CD1c-positive myeloid dendritic cell (primary cell): ENCODE results near the gene RARG.

Experiments
- DNase-seq: peaks from one replicate; pipeline ENCODE4 v3.0.0-alpha.2; 2016; ENCODE audit errors: extremely low spot score

Gene RARG

DNA sequence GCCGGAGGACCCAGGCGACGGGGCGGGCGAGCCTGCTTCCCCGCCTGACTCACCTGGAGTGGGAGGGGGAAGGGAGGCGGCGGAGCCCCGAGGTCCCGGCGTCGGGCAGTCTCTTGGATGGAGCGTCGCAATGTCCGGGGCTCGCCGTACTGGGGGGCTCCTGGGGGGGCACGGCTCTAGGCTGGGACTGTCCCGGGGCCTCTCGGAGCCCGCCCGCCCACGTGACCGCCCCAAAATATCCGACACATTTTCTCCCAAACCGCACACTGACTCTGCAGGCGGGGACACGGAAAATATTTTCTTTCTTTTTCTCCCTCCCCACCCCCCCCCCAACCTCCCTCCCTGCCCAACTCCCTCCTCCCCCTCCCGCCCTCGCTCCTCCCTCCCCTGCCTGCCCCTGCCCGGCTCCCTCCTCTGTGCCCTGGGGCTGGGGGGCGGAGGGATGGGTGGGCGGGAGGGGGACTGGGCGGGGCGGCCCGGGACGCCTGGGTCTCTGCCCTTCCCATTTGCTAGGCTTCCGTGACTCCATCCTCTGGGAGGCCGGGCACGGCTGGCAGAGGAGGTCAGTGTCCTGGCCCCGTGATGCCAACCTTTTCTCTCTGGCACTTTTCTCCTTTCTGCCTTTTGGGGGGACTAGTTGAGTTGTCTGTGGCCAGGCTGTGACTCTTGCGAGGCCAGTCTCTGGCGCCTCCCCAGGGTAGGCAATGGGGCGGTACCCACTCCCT is at the start of gene RARG:
TSS of gene RARG (minus strand) at position 289 of the 725 bp plus-strand sequence. CDS start 4,664 bp downstream, outside the sequence.
- DNase-seq = peak; percentile 21

DNA sequence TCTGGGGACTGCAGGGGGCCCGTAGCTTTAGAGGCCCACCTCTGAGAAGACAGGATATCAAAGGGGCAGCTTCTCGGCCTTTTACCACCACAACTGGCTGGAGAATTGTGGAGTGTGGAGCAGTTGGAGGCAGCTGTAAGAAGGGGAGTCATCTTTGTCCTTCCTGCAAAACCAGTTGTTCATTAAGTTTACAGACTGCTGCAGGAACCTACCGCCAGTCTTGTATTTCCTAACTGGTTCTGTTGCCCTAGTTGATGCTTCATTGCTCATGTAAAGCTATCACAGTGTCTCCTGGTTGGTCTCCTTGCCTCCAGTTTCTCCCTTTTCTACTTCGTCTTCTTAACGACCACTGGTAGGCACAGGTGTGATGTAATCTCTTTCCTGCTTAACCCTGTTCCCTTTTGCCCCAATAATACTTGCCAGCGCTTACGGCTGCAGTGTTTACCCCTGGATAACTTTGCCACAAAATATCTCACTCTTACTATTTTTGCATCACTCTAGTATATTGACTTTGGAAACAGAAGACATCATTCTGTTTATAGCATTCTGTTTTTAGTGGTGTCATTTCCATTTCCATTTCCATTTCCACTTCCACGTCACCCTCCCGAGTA is 48.0 kb upstream of the RARG start:
- DNase-seq = no peak

GRCh38 chr12:53279283-53279869 is 47.4 kb upstream of the RARG start:
- DNase-seq = no peak

- DNase-seq = no peak
Measured at GRCh38 chr12:53277981-53278380, 46.0 kb upstream of the RARG start.

DNA sequence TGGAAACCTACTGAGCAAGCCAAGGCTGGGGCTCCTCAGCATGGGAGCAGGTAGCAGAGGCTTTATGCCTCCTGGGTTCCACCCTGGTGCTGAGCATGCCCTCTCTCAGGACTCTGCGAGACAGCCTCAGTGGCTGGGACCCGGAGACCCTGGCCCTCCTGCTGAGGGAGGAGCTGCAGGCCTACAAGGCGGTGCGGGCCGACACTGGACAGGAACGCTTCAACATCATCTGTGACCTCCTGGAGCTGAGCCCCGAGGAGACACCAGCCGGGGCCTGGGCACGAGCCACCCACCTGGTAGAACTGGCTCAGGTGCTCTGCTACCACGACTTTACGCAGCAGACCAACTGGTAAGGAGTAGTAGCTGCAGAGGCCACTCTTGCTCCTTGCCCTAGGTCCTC is 44.5 kb upstream of the RARG start:
- no peak for DNase-seq

GRCh38 chr12:53274445-53274844 is 42.4 kb upstream of the RARG start:
- DNase-seq = no peak

- no peak for DNase-seq
Measured at GRCh38 chr12:53268630-53269562, 36.9 kb upstream of the RARG start.

- peak; percentile 93 for DNase-seq
Measured at GRCh38 chr12:53267999-53268629, 36.1 kb upstream of the RARG start, which contains the start of gene ESPL1. ESPL1 (plus strand) TSS chr12:53268299; CDS start chr12:53268767, 468 bp downstream.

DNA sequence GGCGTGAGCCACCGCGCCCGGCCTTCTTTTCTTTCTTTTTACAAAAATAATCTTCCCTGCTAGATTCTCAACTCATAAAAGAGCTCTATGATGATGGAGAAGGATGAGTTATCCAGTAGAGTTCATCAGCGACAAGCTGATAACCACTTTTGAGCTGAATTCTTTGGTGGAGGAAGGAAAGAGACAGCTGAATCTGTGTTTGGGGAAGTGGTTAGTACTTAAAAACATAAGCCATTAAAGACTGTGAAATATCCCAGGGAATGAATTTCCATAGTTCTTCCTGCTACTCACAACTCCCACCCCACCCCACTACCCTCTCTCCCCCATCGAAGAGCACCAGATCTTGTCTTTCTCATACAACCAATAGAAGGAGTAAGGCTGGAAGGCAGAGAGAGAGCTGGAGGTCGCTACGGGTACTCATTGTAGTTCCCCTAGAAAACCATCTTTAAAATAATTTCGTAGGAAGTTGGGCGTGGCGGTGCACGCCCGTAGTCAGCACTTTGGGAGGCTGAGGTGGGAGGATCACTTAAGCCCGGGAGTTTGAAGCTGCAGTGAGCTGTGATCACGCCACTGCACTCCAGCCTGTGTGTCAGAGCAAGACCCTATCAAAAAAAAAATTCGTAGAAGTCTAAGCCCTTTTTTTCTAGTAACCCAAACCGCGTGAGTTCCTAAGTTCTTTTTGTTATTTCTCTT is 35.4 kb upstream of the RARG start:
- DNase-seq = peak; percentile 83

DNA sequence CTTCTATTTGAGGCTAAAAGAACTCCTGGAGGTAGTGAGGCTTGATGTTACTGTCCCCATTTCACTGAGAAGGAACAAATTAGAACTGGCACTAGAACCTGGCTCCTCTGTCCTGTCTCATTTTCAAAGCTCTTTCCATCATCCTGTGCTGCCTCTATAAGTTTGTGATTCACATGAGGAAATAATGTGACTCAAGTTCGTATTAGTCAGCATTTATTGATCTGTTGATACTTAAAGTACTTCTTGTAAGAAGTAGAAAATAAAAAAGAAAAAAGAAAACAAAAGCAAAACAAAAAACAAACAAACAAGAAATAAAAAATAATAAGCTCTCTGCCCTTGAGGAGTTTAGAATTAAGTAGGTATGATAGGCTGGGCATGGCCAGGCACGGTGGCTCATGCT is 33.8 kb upstream of the RARG start:
- no peak for DNase-seq

GRCh38 chr12:53259891-53260290 is 27.9 kb upstream of the RARG start:
- DNase-seq = no peak

DNA sequence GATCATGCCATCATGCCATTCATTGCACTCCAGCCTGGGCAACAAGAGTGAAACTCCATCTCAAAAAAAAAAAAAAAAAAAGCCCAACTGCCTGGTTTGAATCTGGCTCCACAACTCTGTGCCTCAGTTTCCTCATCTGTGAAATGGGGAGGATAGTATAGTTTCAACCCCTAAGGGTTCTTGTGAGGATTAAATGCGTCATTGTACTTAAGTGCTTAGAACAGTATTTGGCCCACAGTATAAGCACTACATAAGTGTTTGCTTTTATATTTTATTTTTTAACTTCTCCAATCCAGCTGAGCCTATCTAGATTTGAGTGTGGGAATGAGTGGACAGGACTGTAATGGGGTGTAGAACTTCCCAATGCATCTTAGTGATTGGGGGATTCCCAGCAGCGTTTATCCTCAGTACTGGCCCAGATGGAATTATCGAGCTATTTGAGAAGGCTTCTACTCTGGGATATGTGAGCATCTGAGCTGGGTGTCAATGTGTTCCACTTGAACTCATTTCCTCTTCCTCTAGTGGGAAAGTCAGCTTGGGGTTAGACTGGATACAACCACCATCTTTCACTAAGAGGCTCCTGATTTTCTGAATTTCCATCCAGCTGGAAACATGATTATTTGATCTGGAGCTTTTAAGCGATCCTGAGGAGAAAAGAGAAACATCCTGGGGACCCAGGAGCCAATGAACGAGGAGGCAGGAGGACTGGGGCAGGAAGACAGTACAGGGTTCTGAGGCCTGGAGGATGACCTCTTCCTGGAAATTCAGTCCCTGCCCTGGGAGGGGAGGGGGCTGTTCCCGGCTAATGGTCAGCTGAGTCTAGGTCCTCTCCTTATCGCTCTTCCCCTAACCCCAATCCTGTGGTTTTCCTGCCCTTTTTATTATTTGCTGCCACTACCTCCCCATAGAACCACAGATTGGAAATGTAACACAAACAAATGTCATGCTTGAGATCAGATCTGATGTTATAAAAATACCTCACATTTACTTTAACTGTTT is 26.8 kb upstream of the RARG start:
- DNase-seq = no peak

DNA sequence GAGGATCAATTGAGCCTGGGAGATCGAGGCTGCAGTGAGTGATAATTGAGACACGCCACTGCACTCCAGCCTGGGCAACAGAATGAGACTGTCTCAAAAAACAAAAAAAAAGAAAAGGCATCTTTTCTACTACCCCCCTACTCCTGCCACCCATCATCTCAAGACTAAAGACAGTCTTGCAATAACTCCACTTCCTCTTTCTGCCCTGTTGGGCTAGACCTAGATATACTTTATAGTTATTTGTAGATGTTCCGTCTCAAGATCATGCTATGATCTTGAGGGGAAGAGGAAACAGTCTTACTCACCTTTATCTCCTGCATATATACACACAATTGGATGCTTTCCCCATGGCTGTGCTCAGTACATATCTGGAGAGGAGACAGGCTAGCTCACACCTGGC is 24.0 kb upstream of the RARG start:
- DNase-seq = peak; percentile 66

- DNase-seq = no peak
Measured at GRCh38 chr12:53254816-53255545, 23.0 kb upstream of the RARG start.

GRCh38 chr12:53253298-53253697 is 21.3 kb upstream of the RARG start:
- no peak for DNase-seq

- peak; percentile 28 for DNase-seq
Measured at GRCh38 chr12:53252349-53252916, 20.4 kb upstream of the RARG start.

- DNase-seq = peak; percentile 85
Measured at GRCh38 chr12:53251477-53252348, 19.7 kb upstream of the RARG start.

- DNase-seq = no peak
Measured at GRCh38 chr12:53245286-53245685, 13.3 kb upstream of the RARG start.
